Stimulated activated CD8-positive, alpha-beta memory T cell treated with anti-CD3 and anti-CD28 coated beads, Interleukin-12 subunit alpha, Interleukin-12 subunit beta, amount 100 ng/mL, for 24 hours (primary cell): ENCODE data around the gene TLNRD1.

ENCODE experiments used
- DNase-seq: peaks from one replicate; pipeline ENCODE4 v3.0.0-alpha.2; 2020; ENCODE audit errors: extremely low read depth

TLNRD1 gene

DNA sequence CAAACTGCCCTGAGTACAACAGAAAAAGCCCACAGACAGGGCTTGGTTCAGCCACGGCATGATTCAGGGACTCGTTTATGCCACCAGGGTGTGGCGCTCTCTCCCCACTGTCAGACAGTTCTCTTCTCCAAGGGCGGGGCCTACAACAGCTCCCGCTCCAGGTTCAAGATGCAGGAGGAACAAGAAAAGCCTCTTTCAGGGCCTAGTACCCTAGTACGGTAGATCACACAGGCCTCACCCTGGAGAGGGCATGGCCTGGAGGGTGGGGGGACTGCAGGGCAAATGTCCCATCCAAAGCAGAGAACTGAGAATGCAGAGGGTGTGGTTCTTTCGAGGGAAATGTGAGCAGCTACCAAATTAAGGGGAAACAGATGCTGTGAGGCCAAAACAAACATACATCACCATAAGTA, 23.1 kb upstream of the TLNRD1 start:
- no peak for DNase-seq

GRCh38 chr15:80978685-80979329, 21.9 kb upstream of the TLNRD1 start:
- no peak for DNase-seq

DNA sequence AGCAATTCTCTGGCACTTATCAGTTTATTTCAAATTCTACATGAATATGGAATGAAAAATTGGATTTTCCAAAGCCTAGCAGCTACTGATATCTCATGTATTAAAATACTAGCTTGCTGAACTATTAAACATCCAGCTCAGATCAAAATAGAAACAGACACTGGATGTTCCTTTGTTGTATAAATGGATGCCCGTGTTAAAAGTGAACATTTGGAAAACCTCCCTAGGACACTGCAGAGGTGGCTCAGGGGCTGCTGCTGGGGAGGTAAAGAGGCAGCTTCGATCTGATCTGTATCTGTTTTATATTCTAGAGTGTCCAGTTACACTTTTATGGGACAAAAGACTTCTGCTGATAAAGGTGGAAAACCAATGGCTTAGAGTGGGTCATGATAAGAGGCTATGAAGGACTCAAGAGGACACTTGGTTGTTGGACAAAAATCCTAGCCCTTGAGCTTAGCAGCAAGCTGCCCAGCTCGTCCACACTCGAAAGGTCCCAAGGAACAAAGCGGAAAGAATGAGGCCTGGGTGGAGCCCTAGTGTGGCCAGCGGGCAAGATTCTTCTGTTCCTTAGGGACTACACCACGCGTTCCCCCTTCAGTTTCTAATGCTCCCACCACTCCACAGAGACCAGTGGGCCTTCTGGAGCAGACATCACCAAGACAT, 21.1 kb upstream of the TLNRD1 start:
- no peak for DNase-seq

GRCh38 chr15:80982205-80982604, 18.5 kb upstream of the TLNRD1 start:
- no peak for DNase-seq

- DNase-seq: no peak
These were observed 17.9 kb upstream of the TLNRD1 start for GRCh38 chr15:80982839-80983238.

DNA sequence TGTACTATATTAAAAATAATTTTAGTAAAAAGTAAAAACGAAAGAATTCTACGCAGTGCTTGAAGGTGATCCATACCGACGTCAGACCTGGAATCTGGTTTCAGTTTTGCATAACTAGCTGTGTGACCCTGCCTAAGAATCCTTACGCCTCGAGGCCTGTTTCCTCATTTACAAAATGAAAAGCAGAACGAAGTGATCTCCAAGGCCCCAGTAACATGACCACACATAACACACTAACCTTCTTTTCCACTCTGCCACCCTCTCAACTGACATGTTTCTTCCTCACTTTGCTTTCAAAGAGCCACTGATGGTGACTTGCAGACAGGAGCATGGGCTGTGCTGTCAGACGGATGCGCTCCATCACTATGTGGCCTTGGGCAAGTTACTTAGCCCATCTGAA, 15.9 kb upstream of the TLNRD1 start:
- DNase-seq: no peak

- DNase-seq: no peak
These were observed 14.7 kb upstream of the TLNRD1 start for GRCh38 chr15:80985981-80986380.

DNA sequence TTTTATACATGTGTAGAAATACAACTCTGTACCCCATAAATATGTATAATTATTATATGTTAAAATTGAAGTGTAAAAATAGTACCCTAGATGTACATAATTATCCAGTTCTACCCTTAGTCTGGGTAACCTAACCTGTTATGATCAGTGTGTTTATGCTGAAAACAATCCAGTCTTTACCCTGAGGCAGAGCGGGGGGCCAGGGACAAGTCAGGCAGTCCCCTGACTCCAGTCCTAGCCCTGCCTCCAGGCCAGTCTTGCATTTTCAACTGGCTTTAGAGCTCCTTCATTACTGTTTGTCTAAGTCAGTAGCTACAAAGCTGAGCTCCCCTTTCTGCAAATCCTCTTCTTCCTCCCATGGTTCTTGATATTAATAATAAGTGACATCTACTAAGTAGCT, 14.2 kb upstream of the TLNRD1 start:
- DNase-seq: no peak

- DNase-seq: no peak
These were observed 12.5 kb upstream of the TLNRD1 start for GRCh38 chr15:80988148-80988796.

- no peak for DNase-seq
These were observed 11.6 kb upstream of the TLNRD1 start for GRCh38 chr15:80989081-80989517.

DNA sequence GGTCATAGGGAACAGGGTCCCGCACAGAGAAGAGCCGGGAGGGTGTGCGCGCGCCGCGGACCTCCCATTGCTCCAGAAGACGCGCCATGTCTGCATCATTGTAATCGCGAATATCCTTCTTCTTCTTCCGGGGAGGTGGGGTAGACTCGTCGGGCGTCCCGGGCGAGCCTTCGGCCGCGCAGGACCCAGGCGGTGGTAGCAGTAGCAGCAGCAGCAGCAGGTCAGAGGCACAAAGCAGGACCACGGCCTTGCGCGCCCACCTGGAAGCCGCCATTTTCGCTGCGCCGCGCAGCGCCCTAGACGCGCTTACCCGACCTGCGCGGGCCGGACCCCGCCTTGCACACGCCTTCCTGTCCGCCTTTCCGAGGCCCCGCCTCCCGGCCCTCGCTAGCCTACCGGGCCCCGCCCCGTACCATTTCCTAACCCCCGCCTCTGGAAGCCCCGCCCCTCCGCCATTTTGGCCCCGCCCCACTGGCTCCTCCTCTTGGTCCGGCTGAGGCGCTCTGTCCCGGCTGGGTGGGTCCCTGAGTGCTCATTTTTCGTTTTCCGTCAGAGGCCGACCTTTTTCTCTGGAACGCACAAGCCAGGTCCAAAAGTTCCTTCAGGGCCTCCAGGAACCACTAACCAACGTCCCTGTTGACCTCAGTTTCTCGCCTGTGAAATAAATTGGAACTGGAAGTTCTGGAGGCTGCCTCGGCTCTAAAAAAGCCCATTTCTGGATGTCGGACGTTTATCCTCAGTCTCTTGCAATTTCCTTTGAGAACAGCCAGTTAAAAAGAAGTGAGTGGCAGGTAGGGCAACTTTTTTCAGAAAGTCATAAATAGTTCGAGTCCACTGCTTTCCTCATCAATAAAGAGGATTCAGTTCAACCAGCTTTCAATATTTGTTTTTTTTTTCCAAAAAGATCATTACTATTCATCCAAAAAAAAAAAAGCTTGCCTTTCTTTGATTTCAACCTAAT, 10.9 kb upstream of the TLNRD1 start, which contains the start of gene MESD:
MESD (minus strand) TSS at position 302 of the 961 bp plus-strand sequence; CDS start at position 274, 28 bp downstream.
- DNase-seq: peak; percentile 95

DNA sequence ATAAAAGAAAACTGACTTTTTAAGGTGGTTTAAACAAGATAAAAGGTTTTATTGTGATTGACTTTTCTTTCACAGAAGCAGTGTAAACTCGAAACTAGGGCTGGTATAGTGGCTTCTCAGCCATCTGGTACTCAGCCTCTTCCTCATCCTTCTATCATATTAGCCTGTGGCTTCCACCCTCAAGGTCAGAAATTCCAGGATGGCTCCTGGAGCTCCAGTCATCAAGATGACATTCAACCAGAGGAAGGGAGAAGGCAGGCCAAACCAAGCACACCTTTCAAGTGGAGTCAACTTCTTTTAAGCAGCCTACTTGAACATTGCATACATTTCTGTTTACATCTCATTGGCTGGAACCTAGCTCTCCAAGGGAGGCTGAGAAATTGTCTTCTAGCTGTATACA, 9.8 kb upstream of the TLNRD1 start:
- no peak for DNase-seq

DNA sequence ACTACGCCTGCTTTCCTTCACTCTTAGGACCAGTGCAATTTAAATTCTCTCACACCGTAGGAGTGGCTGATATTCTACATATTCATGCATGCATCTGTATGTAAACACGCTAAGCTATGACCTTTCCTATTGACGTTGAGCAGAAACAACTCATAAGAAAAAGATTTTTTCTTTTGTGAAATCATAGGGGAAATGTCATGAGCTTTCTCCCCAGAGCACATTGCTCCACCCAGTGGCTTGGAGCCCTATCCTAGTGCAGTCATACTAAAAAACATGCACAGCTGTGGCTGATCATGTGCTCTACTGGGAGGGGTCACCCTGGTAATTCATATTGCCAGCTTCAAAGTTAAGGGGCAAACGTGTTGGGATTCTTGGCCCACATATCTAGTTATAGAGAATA, 9.3 kb upstream of the TLNRD1 start:
- DNase-seq: no peak

- no peak for DNase-seq
These were observed 8.7 kb upstream of the TLNRD1 start for GRCh38 chr15:80992006-80992405.

DNA sequence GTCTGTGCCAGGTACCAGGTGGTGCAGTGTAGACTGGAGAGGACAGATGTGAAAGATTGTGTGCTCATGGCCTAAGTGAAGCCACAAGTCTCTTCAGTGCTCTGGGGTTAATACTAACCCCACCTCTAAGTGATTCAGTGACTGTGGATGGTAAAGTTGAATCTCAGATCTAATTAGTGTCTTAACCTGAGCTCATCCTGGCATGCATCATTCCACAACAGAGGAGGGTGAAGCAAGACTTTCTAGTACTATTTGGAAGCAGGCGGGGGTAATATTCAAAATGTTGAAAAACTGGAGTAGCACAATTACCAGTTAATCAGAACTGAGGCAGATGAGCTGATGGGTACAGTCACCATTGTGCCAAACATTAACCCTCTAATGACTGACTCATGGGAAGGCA, 8.3 kb upstream of the TLNRD1 start:
- no peak for DNase-seq

- DNase-seq: no peak
These were observed 4.5 kb upstream of the TLNRD1 start for GRCh38 chr15:80996247-80996646.

DNA sequence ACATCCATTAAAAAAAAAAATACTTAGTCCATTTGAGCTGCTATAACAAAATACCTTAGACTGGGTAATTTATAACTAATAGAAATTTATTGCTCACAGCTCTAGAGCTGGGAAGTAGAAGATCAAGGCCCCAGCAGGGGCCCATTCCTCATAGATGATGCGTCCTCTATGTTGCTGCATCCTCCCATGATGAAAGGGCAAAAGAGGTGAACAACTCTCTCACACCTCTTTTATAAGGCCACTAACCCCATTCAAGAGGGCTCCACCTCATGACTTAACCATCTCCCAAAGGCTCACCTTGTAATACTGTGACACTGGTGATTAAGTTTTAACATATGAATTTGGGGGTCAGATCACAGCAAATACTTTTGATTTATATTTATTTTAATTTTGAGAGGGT, 3.0 kb upstream of the TLNRD1 start:
- DNase-seq: no peak

GRCh38 chr15:80998251-80998650, 2.5 kb upstream of the TLNRD1 start:
- DNase-seq: no peak

GRCh38 chr15:80999623-81000036, 1.1 kb upstream of the TLNRD1 start:
- peak; percentile 27 for DNase-seq

DNA sequence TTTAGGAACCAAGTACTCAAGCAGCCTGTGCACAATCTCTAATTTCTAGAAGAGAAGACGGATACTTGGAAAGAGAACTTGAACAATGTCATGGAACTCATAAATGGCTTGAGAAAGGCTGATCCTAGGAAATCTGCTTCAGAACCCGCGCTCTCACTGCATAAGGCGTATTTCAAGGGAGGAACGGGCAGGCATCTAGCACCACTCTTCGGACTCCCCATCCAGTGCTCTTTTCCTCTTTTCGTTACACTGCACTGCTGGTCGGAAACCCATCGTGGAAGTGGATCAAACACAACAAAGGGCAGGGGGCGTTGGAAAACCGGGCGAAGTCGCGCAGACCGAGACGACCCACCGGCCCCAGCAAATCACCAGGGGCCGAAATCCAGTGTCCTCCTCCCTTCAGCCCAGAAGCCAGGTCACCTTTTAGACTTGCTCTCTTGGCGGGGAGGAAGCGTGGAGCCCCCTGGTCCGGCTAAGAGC, 539 bp upstream of the TLNRD1 start:
- DNase-seq: no peak

DNA sequence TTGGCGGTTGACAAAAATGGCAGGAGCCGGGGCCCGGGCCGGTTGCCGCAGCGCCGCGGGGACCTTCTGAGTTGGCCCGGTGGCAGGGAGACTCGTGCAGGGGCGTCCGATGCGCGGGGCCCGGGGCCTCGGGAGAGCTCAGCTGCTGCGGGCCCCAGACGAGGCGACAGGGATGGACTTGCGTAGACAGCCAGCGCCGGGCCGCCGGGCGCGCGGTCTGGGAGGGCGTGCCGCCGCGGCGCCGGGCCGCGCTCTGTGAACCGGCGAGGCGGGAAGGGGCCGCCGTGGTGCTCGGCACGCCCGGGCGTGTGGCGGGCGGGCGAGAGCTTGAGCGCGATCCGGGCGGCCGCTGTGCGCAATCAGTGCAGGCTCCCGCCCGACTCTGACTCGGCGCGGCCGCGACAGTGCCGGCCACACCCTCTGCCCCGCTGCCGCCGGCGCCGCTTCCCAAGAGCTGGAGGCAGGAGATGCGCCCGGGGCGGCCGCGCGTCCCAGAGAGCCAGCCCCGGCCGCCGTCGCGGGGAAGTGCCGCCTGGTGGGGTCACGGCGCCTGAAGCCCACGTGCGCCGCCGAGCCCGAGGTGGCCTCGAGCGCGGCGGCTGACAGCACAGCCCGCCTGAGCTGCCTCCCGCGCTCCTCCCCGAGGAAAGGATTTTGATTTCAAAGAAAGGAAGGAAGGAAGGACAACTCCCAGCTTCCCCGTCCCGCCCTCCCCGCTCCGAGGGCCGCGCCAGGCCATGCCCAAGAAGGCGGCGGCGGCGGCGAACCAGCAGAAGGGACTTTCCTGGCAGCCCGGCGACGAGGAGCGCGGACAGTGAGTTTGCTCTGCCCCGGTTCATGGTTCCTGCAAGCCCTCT, 657 bp downstream of the TLNRD1 start:
- peak; percentile 26 for DNase-seq
